GM23338 (cell line): ENCODE data around the gene HNRNPC. TPM values are rescaled to one million over a fixed set of nuclear protein-coding genes. Genes with fewer than 3 reads are reported as not detected.
"Not testable (repeated sequence)": the region's sequence is repeated elsewhere in the genome, so short reads cannot be mapped to it uniquely, and the experiment has no call there.

Experiments used
- ATAC-seq: fragments of 200-7000 bp; cut with Tn5 transposase; 3 replicates; pipeline ENCODE4 v1.9.1; 2020
- DNase-seq: peaks from one replicate; pipeline ENCODE4 v3.0.0-alpha.2; 2015; ENCODE audit warnings: low spot score
- H2AFZ ChIP-seq: fragments of 200-600 bp; sonication (generic); 2 replicates; pipeline ENCODE4 v1.8.0; 2016; ENCODE audit warnings: antibody characterized with exemption, mild to moderate bottlenecking, moderate library complexity
- H3F3A ChIP-seq: fragments of 200-600 bp; sonication (generic); replicated peaks from 2 replicates; pipeline ENCODE4 v1.8.0; 2017; ENCODE audit warnings: antibody characterized with exemption, mixed run types, low read depth
- H3K27ac ChIP-seq: fragments of 200-600 bp; sonication (generic); 2 replicates; pipeline ENCODE4 v1.6.1; 2016; ENCODE audit warnings: low read depth
- H3K27me3 ChIP-seq: fragments of 200-600 bp; sonication (generic); 2 replicates; pipeline ENCODE4 v1.8.0; 2016; ENCODE audit warnings: mild to moderate bottlenecking, mixed run types, moderate library complexity; ENCODE audit not compliant: insufficient read depth
- H3K36me3 ChIP-seq: fragments of 200-600 bp; sonication (generic); 2 replicates; pipeline ENCODE4 v1.8.0; 2016; ENCODE audit warnings: mild to moderate bottlenecking; ENCODE audit not compliant: insufficient read depth
- H3K4me1 ChIP-seq: fragments of 200-600 bp; sonication (generic); 2 replicates; pipeline ENCODE4 v1.8.0; 2016; ENCODE audit warnings: mild to moderate bottlenecking, moderate library complexity; ENCODE audit not compliant: insufficient read depth
- H3K4me2 ChIP-seq: fragments of 200-600 bp; sonication (generic); 2 replicates; pipeline ENCODE4 v1.7.1; 2017; ENCODE audit warnings: mixed run types
- H3K4me3 ChIP-seq: fragments of 200-600 bp; sonication (generic); 2 replicates; pipeline ENCODE4 v1.6.1; 2016; ENCODE audit warnings: mixed run types
- H3K79me2 ChIP-seq: fragments of 200-600 bp; sonication (generic); replicated peaks from 2 replicates; pipeline ENCODE4 v1.8.0; 2017; ENCODE audit warnings: mild to moderate bottlenecking; ENCODE audit not compliant: insufficient read depth
- H3K9me2 ChIP-seq: fragments of 200-600 bp; sonication (generic); 2 replicates; pipeline ENCODE4 v1.8.0; 2017; ENCODE audit not compliant: insufficient read depth
- H4K20me1 ChIP-seq: fragments of 200-600 bp; sonication (generic); replicated peaks from 2 replicates; pipeline ENCODE4 v1.8.0; 2017; ENCODE audit warnings: mild to moderate bottlenecking; ENCODE audit not compliant: insufficient read depth
- H3K27ac Mint-ChIP-seq: 2 replicates; pipeline ENCODE4 v1.8.0; 2020; ENCODE audit warnings: inconsistent platforms, mild to moderate bottlenecking, moderate library complexity, mixed read lengths
- H3K27me3 Mint-ChIP-seq: 3 replicates; pipeline ENCODE4 v1.8.0; 2022; ENCODE audit warnings: low read depth, mild to moderate bottlenecking, moderate library complexity, mixed read lengths, inconsistent platforms; ENCODE audit not compliant: insufficient read depth, poor library complexity
- H3K36me3 Mint-ChIP-seq: 3 replicates; pipeline ENCODE4 v1.8.0; 2021; ENCODE audit warnings: low read depth, mild to moderate bottlenecking, inconsistent platforms, moderate library complexity, mixed read lengths
- H3K4me1 Mint-ChIP-seq: 3 replicates; pipeline ENCODE4 v1.8.0; 2020; ENCODE audit warnings: mild to moderate bottlenecking, inconsistent platforms, mixed read lengths
- H3K4me3 Mint-ChIP-seq: 3 replicates; pipeline ENCODE4 v1.8.0; 2021; ENCODE audit warnings: moderate library complexity, mild to moderate bottlenecking, inconsistent platforms, mixed read lengths
- H3K9me3 Mint-ChIP-seq: 3 replicates; pipeline ENCODE4 v1.8.0; 2020; ENCODE audit warnings: moderate library complexity, mild to moderate bottlenecking, inconsistent platforms, mixed read lengths
- ETS1 ChIP-seq: IDR thresholded peaks from 2 replicates; pipeline ENCODE4 v1.6.1; 2016; ENCODE audit warnings: antibody characterized with exemption
- JUNB ChIP-seq: IDR thresholded peaks from one replicate; pipeline ENCODE4 v1.6.1; 2016; ENCODE audit warnings: antibody characterized with exemption; ENCODE audit not compliant: unreplicated experiment
- NANOG ChIP-seq: IDR thresholded peaks from 2 replicates; pipeline ENCODE4 v1.6.1; 2016; ENCODE audit warnings: antibody characterized with exemption, borderline replicate concordance
- POLR2AphosphoS5 ChIP-seq: IDR thresholded peaks from 2 replicates; pipeline ENCODE4 v1.6.1; 2016; ENCODE audit warnings: antibody characterized with exemption, low read depth
- REST ChIP-seq: IDR thresholded peaks from one replicate; pipeline ENCODE4 v1.6.1; 2018; ENCODE audit warnings: antibody characterized with exemption; ENCODE audit not compliant: unreplicated experiment
- ZNF114 ChIP-seq: fragments of 250-450 bp; sonication (Bioruptor Pico); IDR thresholded peaks from 2 replicates; pipeline ENCODE4 v1.5.0; 2020; ENCODE audit warnings: mild to moderate bottlenecking, moderate library complexity
- ZNF331 ChIP-seq: fragments of 250-450 bp; sonication (Bioruptor Pico); IDR thresholded peaks from 2 replicates; pipeline ENCODE4 v1.5.0; 2020; ENCODE audit warnings: low read depth, mild to moderate bottlenecking, moderate library complexity
- polyA plus RNA-seq: library from polyadenylated mRNA; unstranded; fragments of >200 nt; fragmentation: Nextera tagmentation; extraction: Ambion mirVana; gene quantifications from 2 replicates; pipeline ENCODE4 v1.2.1, GENCODE V29; 2016
- total RNA-seq: library from RNA; depleted of rRNA; stranded (reverse); fragments of >200 nt; shearing (Covaris generic); gene quantifications from 2 replicates; pipeline ENCODE4 v1.2.3, GENCODE V29; 2014
- TF ChIP-seq, protein P1 (sequence below), 2 experiments: fragments of 200-600 bp in 1 of 2; sonication (generic) in 1 of 2; conservative IDR thresholded peaks; 2 replicates each; pipeline versions ENCODE4 v1.5.1 to v1.6.1; 2016 to 2017; ENCODE audit warnings: antibody characterized with exemption in 2 of 2, low read depth in 2 of 2, mild to moderate bottlenecking in 2 of 2, moderate library complexity in 1 of 2

HNRNPC gene
- total and polyA plus RNA-seq, 2 experiments from 2014 or later = 1,259 to 1,296 TPM

DNA sequence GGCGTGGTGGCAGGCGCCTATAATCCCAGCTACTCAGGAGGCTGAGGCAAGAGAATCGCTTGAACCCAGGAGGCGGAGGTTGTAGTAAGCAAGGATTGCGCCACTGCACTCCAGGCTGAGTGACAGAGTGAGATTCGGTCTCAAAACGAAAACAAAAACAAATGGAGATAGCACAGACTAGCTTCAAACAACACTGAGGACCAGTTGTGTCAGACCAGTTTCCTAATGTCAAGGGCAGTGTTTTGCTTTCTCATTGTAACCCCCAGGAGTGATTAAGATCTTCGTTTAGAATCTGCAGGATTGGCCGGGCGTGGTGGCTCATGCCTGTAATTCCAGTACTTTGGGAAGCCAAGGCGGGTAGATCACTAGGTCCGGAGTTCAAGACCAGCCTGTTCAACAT is 29.1 kb upstream of the HNRNPC start:
- ATAC-seq (no peak), DNase-seq (no peak)
- Histone ChIP-seq H3K79me2 (no peaks in the 10 kb centered on the region), H3K27me3 (peaks cover 10% of the 10 kb centered on the region; the same call in 1 of the 2 replicates), H3K27ac (no peak overlapping the region), H4K20me1 (no peaks in the 10 kb centered on the region), H3K4me1 (peaks cover 12% of the 10 kb centered on the region; the same call in 1 of the 2 replicates), H3K36me3 (no peaks in the 10 kb centered on the region), H3F3A (0 out of 2 replicates have a peak, but pooled peaks cover 7% of the 10 kb centered on the region), H3K4me2 (no peak overlapping the region), H3K9me2 (no peaks in the 10 kb centered on the region), H2AFZ (0 out of 2 replicates have a peak overlapping the region, but pooled peaks have one; percentile 28), H3K4me3 (no peak overlapping the region)
- Mint-ChIP-seq H3K4me3 (no peak overlapping the region), H3K4me1 (peaks cover 4% of the 10 kb centered on the region; the same call in 2 of the 3 replicates), H3K27me3 (no peaks in the 10 kb centered on the region), H3K9me3 (no peaks in the 10 kb centered on the region), H3K27ac (no peak overlapping the region), H3K36me3 (no peaks in the 10 kb centered on the region)
- TF ChIP-seq NANOG (no peak), ZNF114 (CRISPR knock-in tag) (no peak), ETS1 (no peak), JUNB (no peak), ZNF331 (no peak), REST (no peak), POLR2AphosphoS5 (no peak)
- TF ChIP-seq, protein P1, sequence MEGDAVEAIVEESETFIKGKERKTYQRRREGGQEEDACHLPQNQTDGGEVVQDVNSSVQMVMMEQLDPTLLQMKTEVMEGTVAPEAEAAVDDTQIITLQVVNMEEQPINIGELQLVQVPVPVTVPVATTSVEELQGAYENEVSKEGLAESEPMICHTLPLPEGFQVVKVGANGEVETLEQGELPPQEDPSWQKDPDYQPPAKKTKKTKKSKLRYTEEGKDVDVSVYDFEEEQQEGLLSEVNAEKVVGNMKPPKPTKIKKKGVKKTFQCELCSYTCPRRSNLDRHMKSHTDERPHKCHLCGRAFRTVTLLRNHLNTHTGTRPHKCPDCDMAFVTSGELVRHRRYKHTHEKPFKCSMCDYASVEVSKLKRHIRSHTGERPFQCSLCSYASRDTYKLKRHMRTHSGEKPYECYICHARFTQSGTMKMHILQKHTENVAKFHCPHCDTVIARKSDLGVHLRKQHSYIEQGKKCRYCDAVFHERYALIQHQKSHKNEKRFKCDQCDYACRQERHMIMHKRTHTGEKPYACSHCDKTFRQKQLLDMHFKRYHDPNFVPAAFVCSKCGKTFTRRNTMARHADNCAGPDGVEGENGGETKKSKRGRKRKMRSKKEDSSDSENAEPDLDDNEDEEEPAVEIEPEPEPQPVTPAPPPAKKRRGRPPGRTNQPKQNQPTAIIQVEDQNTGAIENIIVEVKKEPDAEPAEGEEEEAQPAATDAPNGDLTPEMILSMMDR (conservative IDR thresholded peaks at IDR 0.05; ENCODE audit: low read depth in 2 of 2) = no peak

DNA sequence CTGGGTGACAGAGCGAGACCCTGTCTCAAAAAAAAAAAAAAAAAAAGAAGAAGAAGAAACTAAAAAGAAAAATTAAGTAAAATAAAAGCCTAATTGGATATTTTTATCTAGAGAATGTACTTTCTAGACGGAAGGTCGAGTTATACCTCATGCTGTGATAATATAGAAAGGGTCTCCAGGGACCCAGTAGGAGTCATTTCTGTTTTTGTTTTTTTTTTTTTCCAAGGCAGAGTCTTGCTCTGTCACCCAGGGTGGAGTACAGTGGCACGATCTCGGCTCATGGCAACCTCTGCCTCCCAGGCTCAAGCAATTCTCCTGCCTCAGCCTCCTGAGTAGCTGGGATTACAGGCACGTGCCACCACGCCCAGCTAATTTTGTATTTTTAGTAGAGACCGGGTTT is 24.8 kb upstream of the HNRNPC start:
- H3K4me1 Mint-ChIP-seq, H3K36me3 ChIP-seq, DNase-seq, ATAC-seq, H3K9me2 ChIP-seq, H3K36me3 Mint-ChIP-seq, H3F3A ChIP-seq, H3K79me2 ChIP-seq, H3K4me3 ChIP-seq, H3K27ac ChIP-seq, H3K9me3 Mint-ChIP-seq, H2AFZ ChIP-seq, H3K27me3 Mint-ChIP-seq, H3K27ac Mint-ChIP-seq, H3K4me3 Mint-ChIP-seq, H4K20me1 ChIP-seq, H3K4me2 ChIP-seq, H3K4me1 ChIP-seq, H3K27me3 ChIP-seq: not testable (repeated sequence)
